ENCODE results near the gene WNT7B.

GRCh38 chr22:45885941-45886395, 91.0 kb downstream of the WNT7B start:
- TF ChIP-seq, protein P1, sequence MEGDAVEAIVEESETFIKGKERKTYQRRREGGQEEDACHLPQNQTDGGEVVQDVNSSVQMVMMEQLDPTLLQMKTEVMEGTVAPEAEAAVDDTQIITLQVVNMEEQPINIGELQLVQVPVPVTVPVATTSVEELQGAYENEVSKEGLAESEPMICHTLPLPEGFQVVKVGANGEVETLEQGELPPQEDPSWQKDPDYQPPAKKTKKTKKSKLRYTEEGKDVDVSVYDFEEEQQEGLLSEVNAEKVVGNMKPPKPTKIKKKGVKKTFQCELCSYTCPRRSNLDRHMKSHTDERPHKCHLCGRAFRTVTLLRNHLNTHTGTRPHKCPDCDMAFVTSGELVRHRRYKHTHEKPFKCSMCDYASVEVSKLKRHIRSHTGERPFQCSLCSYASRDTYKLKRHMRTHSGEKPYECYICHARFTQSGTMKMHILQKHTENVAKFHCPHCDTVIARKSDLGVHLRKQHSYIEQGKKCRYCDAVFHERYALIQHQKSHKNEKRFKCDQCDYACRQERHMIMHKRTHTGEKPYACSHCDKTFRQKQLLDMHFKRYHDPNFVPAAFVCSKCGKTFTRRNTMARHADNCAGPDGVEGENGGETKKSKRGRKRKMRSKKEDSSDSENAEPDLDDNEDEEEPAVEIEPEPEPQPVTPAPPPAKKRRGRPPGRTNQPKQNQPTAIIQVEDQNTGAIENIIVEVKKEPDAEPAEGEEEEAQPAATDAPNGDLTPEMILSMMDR (IDR thresholded peaks at IDR 0.05 in 8 of 11, conservative IDR thresholded peaks at IDR 0.05 in 3 of 11), result no peak
- no peak for TF ChIP-seq POLR2A (IDR thresholded peaks at IDR 0.05)

Measured in spleen (tissue), 7 donors.